ENCODE measurements around the gene LCE1B. TPM values are rescaled to one million over a fixed set of nuclear protein-coding genes. Genes with fewer than 3 reads are reported as not detected.

Gene LCE1B
- not detected for total RNA-seq

GRCh38 chr1:152811671-152812070, at the start of gene LCE1B:
LCE1B (plus strand) TSS chr1:152811971; CDS start chr1:152812447, 476 bp downstream.
- ATAC-seq: no peak

- ATAC-seq: peak; percentile 79
These were observed 42.8 kb upstream of the LCE1B start for GRCh38 chr1:152768847-152769533.

- no peak for ATAC-seq
These were observed 41.4 kb upstream of the LCE1B start for GRCh38 chr1:152770411-152770810.

- peak; percentile 74 for ATAC-seq
These were observed 36.9 kb upstream of the LCE1B start, which contains the start of gene LCE1F for GRCh38 chr1:152774875-152775274. LCE1F (plus strand) TSS chr1:152775140; CDS start chr1:152776372, 1,232 bp downstream.

- ATAC-seq: no peak
These were observed 35.4 kb upstream of the LCE1B start for GRCh38 chr1:152776361-152776760.

GRCh38 chr1:152777510-152778137, 34.1 kb upstream of the LCE1B start:
- ATAC-seq: no peak

- ATAC-seq: no peak
These were observed 28.7 kb upstream of the LCE1B start for GRCh38 chr1:152783095-152783494.

GRCh38 chr1:152786077-152786476, 25.7 kb upstream of the LCE1B start, which contains the start of gene LCE1E:
LCE1E (plus strand) TSS chr1:152786257; CDS start chr1:152787300, 1,043 bp downstream.
- peak; percentile 94 for ATAC-seq

GRCh38 chr1:152795686-152796085, 16.1 kb upstream of the LCE1B start:
- ATAC-seq: no peak

- ATAC-seq: peak; percentile 20
These were observed 15.3 kb upstream of the LCE1B start, which contains the start of gene LCE1D for GRCh38 chr1:152796421-152796820. LCE1D (plus strand) TSS chr1:152796721; CDS start chr1:152797795, 1,074 bp downstream.

- no peak for ATAC-seq
These were observed 10.4 kb upstream of the LCE1B start for GRCh38 chr1:152801333-152801732.

- ATAC-seq: peak; percentile 73
These were observed 5.2 kb upstream of the LCE1B start, which contains the start of gene LCE1C for GRCh38 chr1:152806576-152806975. LCE1C (minus strand) TSS chr1:152806651; CDS start chr1:152805478, 1,173 bp downstream.

GRCh38 chr1:152811050-152811449, 721 bp upstream of the LCE1B start:
- ATAC-seq: peak; percentile 87

GRCh38 chr1:152817309-152817708, 5.5 kb downstream of the LCE1B start:
- peak; percentile 81 for ATAC-seq

GRCh38 chr1:152823294-152823693, 11.5 kb downstream of the LCE1B start:
- ATAC-seq: no peak

- peak; percentile 53 for ATAC-seq
These were observed 13.2 kb downstream of the LCE1B start for GRCh38 chr1:152824964-152825363.

GRCh38 chr1:152827173-152827572, 15.4 kb downstream of the LCE1B start, which contains the start of gene LCE1A:
LCE1A (plus strand) TSS chr1:152827473; CDS start chr1:152827473, 0 bp downstream.
- ATAC-seq: no peak

GRCh38 chr1:152836870-152837269, 25.1 kb downstream of the LCE1B start:
- no peak for ATAC-seq

- no peak for ATAC-seq
These were observed 30.8 kb downstream of the LCE1B start, which contains the start of gene LCE6A for GRCh38 chr1:152842556-152842955. LCE6A (plus strand) TSS chr1:152842856; CDS start chr1:152843521, 665 bp downstream.

- ATAC-seq: no peak
These were observed 43.9 kb downstream of the LCE1B start for GRCh38 chr1:152855661-152856060.

- ATAC-seq: peak; percentile 44
These were observed 46.3 kb downstream of the LCE1B start for GRCh38 chr1:152858062-152858461.

- no peak for ATAC-seq
These were observed 47.9 kb downstream of the LCE1B start, which contains the start of gene LCE7A for GRCh38 chr1:152859696-152860095. LCE7A (plus strand) TSS chr1:152859996; CDS start chr1:152860698, 702 bp downstream.

GRCh38 chr1:152860129-152860528, 48.4 kb downstream of the LCE1B start:
- no peak for ATAC-seq
